ENCODE results near the gene SHCBP1L.

Gene SHCBP1L

DNA sequence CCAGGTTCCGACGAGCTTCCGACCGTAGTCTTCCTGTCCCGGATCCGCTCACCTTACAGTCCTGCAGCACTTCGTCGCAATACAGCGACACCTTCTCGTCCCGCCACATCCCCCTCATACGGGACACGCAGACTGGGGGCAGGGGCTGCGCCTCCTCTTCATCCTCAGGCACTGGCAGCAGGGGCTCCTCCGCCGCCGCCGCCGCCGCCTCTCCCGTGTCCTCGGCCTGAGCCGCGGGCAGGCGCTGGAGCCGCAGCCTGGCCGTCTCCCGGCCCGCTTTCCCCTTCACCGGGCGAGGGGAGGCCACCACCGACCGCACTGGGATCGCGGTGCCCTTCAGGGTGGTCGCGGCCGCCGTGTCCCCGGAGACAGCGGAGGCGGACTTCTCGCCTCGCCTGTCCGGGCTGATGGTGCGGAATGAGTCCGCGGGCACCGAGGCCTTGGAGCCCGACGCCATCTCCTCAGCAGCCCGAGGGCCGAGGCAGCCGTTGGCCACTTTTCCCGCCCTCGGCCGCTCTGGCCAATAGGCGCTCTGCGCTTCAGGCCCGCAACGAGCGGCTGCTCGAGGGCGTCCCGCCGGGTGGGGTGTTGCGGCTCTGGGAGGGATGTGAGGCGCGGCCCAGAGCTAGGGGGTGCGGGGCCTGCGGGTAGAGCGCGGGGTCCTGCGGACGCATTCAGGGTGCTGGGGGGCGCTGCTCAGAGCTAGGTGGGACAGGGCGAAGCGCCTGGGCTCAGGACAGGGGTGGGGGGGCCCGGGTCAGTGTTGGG is at the start of gene SHCBP1L:
Gene SHCBP1L, minus strand, starts transcription at position 490 of the 768 bp plus-strand sequence. Its CDS starts 33 bp downstream, at position 457.
- no peak for DNase-seq

DNA sequence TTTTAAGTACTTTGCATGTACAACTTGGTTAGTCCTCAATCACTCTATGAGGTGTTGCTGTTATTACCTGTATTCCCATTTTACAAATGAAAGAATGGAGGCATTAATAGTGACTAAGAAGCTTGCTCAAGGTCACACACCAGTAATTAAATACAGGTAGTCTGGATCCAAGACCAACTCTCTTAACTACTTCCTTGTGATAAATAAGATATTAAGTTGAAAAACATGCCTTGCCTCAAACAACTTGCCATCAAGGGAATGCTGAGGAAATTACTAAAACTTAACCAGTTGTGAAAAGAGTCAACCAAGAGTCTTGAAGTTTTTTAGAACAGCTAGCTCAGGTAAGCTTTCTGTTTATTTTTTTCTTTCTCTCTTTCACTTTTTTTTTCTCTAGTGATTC is 49.3 kb upstream of the SHCBP1L start:
- no peak for DNase-seq

GRCh38 chr1:183000167-183000962 is 47.4 kb upstream of the SHCBP1L start:
- no peak for DNase-seq

DNA sequence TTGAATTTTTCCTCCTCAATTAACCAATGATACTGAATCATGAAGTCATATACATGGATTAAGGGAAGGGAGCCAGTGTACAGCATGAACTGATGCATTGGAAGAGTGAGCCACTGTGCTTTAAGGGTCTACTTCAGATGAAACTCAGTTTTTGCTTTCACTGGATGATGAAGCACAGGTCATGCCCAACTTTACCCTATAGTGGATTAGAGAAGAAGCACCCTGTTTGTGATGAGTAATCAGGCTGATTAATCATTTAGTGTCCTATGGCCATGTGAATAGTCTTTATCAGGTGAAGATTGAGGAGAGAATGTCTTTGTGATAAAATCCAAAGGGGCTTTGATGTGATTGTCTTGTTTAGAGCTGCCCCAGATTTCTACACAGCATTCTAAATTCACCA is 45.5 kb upstream of the SHCBP1L start:
- DNase-seq, result no peak

GRCh38 chr1:182996816-182997215 is 43.9 kb upstream of the SHCBP1L start:
- DNase-seq, result no peak

GRCh38 chr1:182995894-182996293 is 42.9 kb upstream of the SHCBP1L start:
- DNase-seq, result no peak

GRCh38 chr1:182993746-182994145 is 40.8 kb upstream of the SHCBP1L start:
- DNase-seq, result no peak

DNA sequence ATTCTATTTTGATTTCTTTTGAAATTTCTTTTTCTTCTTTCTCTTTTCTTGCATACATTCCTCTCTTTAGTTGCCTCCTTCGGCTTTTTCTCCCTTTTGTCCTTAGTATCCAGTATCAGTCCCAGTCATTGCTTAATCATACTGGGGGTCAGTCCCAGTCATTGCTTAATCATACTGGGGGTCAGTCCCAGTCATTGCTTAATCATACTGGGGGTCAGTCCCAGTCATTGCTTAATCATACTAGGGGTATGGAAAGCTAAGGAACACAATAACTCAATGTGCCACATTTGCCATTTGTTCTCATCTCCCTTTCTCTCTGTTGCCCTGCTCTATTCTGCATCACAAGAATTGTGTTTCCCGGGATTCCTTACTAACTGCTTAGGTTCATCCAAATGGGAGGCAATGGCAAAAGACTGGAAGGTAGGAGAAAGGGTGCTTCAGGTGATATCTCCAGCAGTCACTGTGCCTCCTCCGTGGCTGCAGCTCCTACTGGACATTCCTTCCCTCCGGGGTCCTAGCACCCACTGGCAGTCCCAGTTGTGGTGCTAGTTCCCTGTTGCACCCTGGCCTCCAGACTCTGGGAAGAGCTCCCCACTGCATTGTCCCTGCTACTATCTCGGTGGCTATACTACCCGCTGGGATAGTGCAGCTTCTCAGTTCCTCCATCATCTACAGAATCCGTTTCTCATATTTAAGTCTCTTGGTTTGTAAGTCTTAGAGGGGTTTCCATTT is 37.6 kb upstream of the SHCBP1L start:
- DNase-seq, result no peak

GRCh38 chr1:182985876-182986275 is 32.9 kb upstream of the SHCBP1L start:
- DNase-seq, result no peak

GRCh38 chr1:182984621-182985020 is 31.7 kb upstream of the SHCBP1L start:
- DNase-seq, result no peak

DNA sequence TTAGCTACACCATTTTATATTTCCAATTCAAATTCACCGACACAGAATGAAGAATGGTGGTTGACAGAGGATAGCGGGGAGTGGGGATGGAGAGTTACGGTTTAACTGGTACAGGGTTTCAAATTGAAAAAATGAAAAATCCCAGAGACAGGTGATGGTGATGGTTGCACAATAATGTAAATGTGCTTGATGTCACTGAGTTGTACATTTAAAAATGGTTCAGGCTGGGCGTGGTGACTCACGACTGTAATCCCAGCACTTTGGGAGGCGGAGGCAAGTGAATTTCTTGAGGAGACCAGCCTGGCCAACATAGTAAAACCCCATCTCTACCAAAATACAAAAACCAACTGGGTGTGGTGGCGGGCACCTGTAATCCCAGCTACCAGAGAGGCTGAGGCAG is 31.2 kb upstream of the SHCBP1L start:
- DNase-seq, result no peak

GRCh38 chr1:182978151-182978853 is 25.3 kb upstream of the SHCBP1L start:
- DNase-seq, result no peak

- no peak for DNase-seq
Measured at GRCh38 chr1:182977480-182977879, 24.5 kb upstream of the SHCBP1L start.

DNA sequence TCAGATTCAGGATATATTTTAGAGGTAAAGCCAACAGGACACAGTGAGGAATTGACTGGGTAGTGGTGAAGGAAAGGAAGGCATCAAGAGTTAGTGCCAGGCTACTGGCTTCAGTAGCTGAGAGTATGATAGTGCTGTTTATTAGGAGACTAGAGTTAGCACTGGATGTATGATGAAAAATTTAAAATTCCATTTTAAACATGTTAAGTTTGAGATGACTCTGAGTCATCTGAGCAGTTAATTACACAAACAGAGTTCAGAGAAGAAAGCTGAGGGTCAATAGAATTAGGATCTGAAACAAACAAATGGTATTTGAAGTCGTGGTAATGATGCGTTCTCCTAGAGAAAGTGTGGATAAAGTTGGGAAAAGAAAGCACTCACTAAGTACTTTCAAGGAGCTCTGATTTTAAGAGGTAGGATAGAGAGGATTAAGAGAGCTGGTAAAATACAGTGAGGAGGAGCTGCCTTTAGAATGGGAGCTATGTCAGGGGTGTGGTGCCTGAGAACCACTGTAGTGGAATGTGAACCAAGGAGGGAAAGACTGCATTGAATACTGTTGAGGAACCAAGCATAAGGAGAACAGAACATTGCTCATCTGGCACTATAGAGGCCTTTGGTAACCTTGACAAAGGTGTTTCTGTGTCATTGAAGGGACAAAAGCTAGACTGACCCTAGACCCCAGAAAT is 21.7 kb upstream of the SHCBP1L start:
- no peak for DNase-seq

- no peak for DNase-seq
Measured at GRCh38 chr1:182972829-182973228, 19.9 kb upstream of the SHCBP1L start.

DNA sequence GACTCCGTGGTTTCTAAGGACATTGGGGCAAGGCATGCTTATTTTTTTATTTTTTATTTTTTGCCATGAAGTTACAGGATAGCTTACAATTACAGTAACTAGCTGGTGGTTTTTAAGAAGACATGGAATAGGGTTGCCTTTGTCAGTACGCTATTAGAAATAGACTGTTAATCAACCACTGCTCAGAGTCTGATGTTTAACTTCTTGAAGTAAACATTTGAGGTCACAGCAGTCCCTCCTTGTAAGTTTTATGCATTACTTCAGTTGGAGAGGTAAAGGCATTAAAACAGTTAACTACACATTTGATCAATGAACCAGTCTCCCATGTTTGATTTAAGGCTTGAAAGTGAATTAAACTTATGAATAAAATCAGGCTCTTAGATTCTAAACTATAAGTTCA is 19.3 kb upstream of the SHCBP1L start:
- DNase-seq, result no peak

DNA sequence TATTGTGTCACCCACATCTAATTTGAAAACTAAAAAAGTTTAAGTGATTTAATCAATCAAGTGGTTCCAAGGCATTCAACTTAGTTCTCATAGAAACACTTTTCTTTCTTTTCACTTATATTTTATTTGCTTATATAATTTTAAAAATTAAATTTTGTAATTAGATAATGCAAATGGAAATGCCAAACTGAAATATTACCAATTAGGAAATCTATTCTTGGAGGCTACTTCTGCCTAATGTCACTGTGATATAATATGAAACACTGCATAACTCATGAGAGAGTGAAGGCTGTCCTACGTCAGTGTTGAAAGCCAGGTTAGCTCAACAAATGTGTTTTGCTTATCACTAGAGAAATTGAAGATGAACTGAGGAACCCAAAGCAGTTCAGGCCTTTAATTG is 18.3 kb upstream of the SHCBP1L start:
- no peak for DNase-seq

- no peak for DNase-seq
Measured at GRCh38 chr1:182968836-182969734, 16.1 kb upstream of the SHCBP1L start.

GRCh38 chr1:182968151-182968741 is 15.3 kb upstream of the SHCBP1L start:
- DNase-seq, result no peak

DNA sequence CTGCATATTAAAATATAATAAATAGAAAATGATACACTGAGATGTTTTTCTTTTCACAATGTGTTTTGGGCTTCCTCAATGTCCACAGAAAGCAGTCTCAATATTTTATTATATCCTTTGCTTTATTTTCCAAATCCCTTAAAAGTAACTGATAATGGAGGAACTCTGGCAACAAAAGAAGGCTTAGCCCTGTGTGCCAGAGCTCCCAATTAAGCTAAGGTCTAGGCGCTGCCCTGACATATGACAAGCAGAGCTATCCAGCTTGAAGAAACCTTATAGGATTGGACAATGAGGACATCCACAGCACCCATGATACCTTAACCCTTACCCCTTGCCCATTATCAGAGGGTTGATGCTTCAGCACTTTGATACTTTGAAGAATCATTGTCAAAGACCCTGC is 12.9 kb upstream of the SHCBP1L start:
- no peak for DNase-seq

DNA sequence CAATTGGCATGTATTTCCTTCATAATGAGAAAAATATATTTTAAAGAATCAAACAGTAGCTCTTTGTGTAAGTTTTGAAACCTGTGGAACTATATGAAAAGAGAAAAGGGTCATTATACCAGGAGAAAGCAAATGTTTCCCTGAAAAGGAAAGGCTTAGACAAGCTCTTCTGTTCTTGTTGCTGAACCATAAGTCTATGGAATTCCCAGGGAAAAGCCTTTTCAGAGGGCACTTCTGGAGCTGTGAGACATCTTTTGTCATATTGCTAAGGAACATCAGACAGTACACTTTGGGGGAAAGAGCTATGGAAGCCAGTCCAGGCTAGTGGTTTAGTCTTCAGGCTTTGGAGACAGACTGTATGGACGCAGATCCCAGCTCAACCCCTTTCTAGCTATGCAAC is 12.1 kb upstream of the SHCBP1L start:
- no peak for DNase-seq
